ENCODE measurements around the gene ZNF500.

- TF ChIP-seq CTCF (conservative IDR thresholded peaks at IDR 0.05 in 1 of 2, IDR thresholded peaks at IDR 0.05 in 1 of 2; ENCODE audit: low read depth in 1 of 2, low read length in 2 of 2): no peak
- no peak for TF ChIP-seq EZH2 (IDR thresholded peaks at IDR 0.05; ENCODE audit: low read length, missing control alignments)
These were observed 64.5 kb downstream of the ZNF500 start for GRCh38 chr16:4702466-4702808.
